ENCODE data around the gene TIA1.
"Not testable (repeated sequence)": the region's sequence is repeated elsewhere in the genome, so short reads cannot be mapped to it uniquely, and the experiment has no call there.

TIA1 gene

GRCh38 chr2:70280242-70280798 is 31.9 kb upstream of the TIA1 start:
- Histone ChIP-seq H3K36me3 (replicated peaks; ENCODE audit: low read depth, low read length) (peaks cover 43% of the 10 kb centered on the region), H3K4me2 (ENCODE audit: low read length) (no peak overlapping the region), H4K20me1 (ENCODE audit: insufficient read depth, low read length) (peaks cover 14% of the 10 kb centered on the region), H3K27me3 (ENCODE audit: low read depth, low read length) (no peaks in the 10 kb centered on the region), H3K79me2 (ENCODE audit: low read length) (peaks cover 30% of the 10 kb centered on the region), H2AFZ (ENCODE audit: low read depth, low read length) (no peak overlapping the region), H3K4me1 (ENCODE audit: low read length) (no peaks in the 10 kb centered on the region), H3K27ac (ENCODE audit: low read length) (no peak overlapping the region), H3K4me3 (ENCODE audit: low read length) (no peak overlapping the region), H3K9ac (ENCODE audit: low read length) (no peak overlapping the region), H3K9me3 (ENCODE audit: insufficient read depth, low read length) (no peaks in the 10 kb centered on the region)
- TF ChIP-seq EZH2phosphoT487 (IDR thresholded peaks at IDR 0.05; ENCODE audit: low read depth) = no peak
- TF ChIP-seq CTCF (IDR thresholded peaks at IDR 0.05; ENCODE audit: low read depth, low read length) = no peak

GRCh38 chr2:70270323-70270722 is 21.9 kb upstream of the TIA1 start:
- TF ChIP-seq EZH2phosphoT487 (IDR thresholded peaks at IDR 0.05; ENCODE audit: low read depth) (no peak), CTCF (IDR thresholded peaks at IDR 0.05; ENCODE audit: low read depth, low read length) (no peak)
- no peaks in the 10 kb centered on the region for H3K27me3 ChIP-seq (ENCODE audit: low read depth, low read length)
- no peaks in the 10 kb centered on the region for H3K79me2 ChIP-seq (ENCODE audit: low read length)
- H3K4me3 ChIP-seq (ENCODE audit: low read length) = no peak overlapping the region
- H3K9ac ChIP-seq (ENCODE audit: low read length) = no peak overlapping the region
- H2AFZ ChIP-seq (ENCODE audit: low read depth, low read length) = no peak overlapping the region
- H3K4me1 ChIP-seq (ENCODE audit: low read length) = no peaks in the 10 kb centered on the region
- no peak overlapping the region for H3K27ac ChIP-seq (ENCODE audit: low read length)
- no peak overlapping the region for H3K4me2 ChIP-seq (ENCODE audit: low read length)
- no peaks in the 10 kb centered on the region for H3K9me3 ChIP-seq (ENCODE audit: insufficient read depth, low read length)
- H3K36me3 ChIP-seq (replicated peaks; ENCODE audit: low read depth, low read length) = peaks cover 3% of the 10 kb centered on the region
- H4K20me1 ChIP-seq (ENCODE audit: insufficient read depth, low read length) = no peaks in the 10 kb centered on the region

- not testable (repeated sequence) for H3K27me3 ChIP-seq (ENCODE audit: low read depth, low read length); H4K20me1 ChIP-seq (ENCODE audit: insufficient read depth, low read length); H2AFZ ChIP-seq (ENCODE audit: low read depth, low read length); H3K4me3 ChIP-seq (ENCODE audit: low read length); H3K4me2 ChIP-seq (ENCODE audit: low read length); H3K79me2 ChIP-seq (ENCODE audit: low read length); H3K9me3 ChIP-seq (ENCODE audit: insufficient read depth, low read length); H3K36me3 ChIP-seq (replicated peaks; ENCODE audit: low read depth, low read length); H3K4me1 ChIP-seq (ENCODE audit: low read length); H3K27ac ChIP-seq (ENCODE audit: low read length); H3K9ac ChIP-seq (ENCODE audit: low read length)
Observed at GRCh38 chr2:70269422-70270302, 21.2 kb upstream of the TIA1 start.

GRCh38 chr2:70266925-70267324 is 18.5 kb upstream of the TIA1 start:
- not testable (repeated sequence) for H3K4me3 ChIP-seq (ENCODE audit: low read length); H3K4me1 ChIP-seq (ENCODE audit: low read length); H3K9me3 ChIP-seq (ENCODE audit: insufficient read depth, low read length); H3K36me3 ChIP-seq (replicated peaks; ENCODE audit: low read depth, low read length); H3K27ac ChIP-seq (ENCODE audit: low read length); H2AFZ ChIP-seq (ENCODE audit: low read depth, low read length); H3K27me3 ChIP-seq (ENCODE audit: low read depth, low read length); H3K4me2 ChIP-seq (ENCODE audit: low read length); H3K79me2 ChIP-seq (ENCODE audit: low read length); H4K20me1 ChIP-seq (ENCODE audit: insufficient read depth, low read length); H3K9ac ChIP-seq (ENCODE audit: low read length)

GRCh38 chr2:70261501-70261900 is 13.1 kb upstream of the TIA1 start:
- Histone ChIP-seq H2AFZ (ENCODE audit: low read depth, low read length) (no peak overlapping the region), H3K36me3 (replicated peaks; ENCODE audit: low read depth, low read length) (peaks cover 3% of the 10 kb centered on the region), H3K9ac (ENCODE audit: low read length) (no peak overlapping the region), H4K20me1 (ENCODE audit: insufficient read depth, low read length) (no peaks in the 10 kb centered on the region), H3K4me2 (ENCODE audit: low read length) (no peak overlapping the region), H3K4me3 (ENCODE audit: low read length) (no peak overlapping the region), H3K79me2 (ENCODE audit: low read length) (no peaks in the 10 kb centered on the region), H3K4me1 (ENCODE audit: low read length) (peaks cover 5% of the 10 kb centered on the region), H3K27me3 (ENCODE audit: low read depth, low read length) (no peaks in the 10 kb centered on the region), H3K27ac (ENCODE audit: low read length) (no peak overlapping the region), H3K9me3 (ENCODE audit: insufficient read depth, low read length) (no peaks in the 10 kb centered on the region)
- TF ChIP-seq CTCF (IDR thresholded peaks at IDR 0.05; ENCODE audit: low read depth, low read length) (no peak), EZH2phosphoT487 (IDR thresholded peaks at IDR 0.05; ENCODE audit: low read depth) (no peak)
